ENCODE data around the gene DOK4.
"Not testable (repeated sequence)": the region's sequence is repeated elsewhere in the genome, so short reads cannot be mapped to it uniquely, and the experiment has no call there.

Gene DOK4

DNA sequence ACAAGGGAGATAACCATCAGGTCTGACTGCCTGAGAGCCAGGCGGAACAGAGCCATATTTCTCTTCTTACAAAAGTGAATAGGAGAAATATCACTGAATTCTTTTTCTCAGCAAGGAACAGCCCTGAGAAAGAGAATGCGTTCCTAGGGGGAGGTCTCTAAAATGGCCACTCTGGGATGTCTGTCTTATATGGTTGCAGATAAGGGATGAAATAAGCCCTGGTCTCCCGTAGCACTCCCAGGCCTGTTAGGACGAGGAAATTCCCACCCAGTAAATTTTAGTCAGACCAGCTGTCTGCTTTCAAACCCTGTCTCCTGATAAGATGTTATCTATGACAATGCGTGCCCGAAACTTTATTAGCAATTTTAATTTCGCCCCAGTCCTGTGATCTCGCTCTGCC is 46.3 kb downstream of the DOK4 start:
- not testable (repeated sequence) for DNase-seq

DNA sequence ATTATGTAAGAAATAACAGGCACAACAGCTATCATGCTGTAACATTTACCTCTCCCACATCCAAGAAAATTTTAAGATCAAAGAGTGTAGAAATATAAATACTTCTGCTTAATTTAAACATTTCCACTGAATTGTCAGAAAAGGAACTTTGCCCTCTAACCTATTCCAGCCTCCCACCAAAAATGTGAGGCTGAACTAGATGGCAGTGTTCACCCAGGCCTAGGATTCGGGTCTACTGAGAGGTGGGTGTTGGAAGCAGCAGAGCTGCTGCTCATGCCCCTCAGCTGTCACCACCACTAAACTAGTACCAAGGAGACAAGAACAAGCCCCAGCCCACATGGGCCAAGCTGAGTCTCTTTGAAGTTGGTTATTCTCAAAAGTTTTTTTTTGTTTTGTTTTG is 50.5 kb downstream of the DOK4 start:
- no peak for DNase-seq

DNA sequence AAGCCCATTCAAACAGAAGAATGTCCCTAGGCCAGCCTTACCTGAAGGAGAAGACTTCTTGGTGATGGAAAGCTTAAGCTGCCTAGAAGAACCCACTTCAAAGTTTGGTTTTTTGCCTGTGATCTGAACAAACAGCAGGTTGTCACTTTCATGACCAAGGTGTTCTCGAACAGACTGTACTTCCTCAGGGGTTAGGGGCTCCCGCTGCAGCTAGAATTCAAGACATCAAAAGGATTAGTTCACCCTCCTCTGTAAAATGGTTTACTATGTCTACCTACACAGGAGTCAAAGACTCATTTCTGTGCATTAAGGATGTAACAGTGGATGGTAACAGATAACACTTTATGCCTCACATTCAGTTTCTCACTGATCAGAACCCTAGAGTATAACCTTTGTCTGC is 52.3 kb downstream of the DOK4 start:
- DNase-seq: no peak

DNA sequence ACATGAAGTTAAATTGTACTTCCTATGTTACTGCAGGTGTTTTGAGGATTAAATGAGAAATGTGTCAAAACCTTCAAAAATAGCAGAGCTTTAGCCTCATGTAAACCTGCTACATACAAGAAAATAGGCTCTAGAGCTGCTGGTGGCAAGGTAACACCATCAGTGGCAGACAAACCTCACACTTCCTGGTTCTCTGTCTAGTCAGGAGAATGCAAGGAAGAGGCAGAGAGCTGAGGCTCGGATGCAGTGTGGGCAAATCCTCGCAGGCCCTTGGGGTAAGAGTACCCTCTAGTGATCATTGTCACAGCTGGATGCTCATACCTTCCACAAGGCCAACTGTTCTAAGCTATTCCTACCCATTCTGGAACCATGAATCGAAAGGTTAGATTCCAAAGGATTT is 53.3 kb downstream of the DOK4 start:
- no peak for DNase-seq

DNA sequence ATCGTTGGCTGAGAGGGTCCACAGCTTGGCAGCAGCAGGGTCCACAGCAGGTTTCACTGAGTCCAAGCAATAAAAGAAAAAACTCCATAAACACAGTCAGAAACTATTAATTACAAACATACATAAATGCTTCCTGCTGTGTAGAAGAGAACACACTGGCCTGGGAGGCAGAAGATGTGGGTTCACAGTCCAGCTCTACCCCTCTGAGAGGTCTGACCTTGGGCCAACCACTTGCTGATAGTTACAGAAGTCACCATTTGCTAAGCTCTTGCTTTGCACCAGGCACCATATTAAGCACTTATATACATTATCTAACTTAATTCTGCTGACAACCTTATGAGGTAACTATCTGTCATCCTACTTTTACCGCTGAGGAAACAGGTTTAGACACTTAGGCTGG is 53.8 kb downstream of the DOK4 start:
- no peak for DNase-seq

DNA sequence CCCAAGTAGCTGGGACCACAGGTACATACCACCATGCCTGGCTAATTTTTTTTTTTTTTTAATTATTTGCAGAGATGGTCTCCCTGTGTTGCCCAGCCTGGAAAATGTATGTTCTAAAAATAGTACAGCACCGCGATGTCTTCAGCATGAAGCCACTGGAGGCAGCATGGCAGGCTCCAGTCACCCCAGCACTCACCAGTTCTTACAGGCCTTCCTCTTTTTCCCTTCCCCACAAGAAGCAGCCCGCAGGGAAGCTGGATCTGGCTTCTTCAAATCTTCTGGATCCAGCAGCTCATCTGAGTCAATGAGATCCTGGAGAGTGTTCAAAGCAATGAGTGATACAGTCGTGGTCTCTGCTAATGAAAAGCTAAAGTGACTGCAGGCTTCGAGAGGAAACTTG is 55.3 kb downstream of the DOK4 start:
- no peak for DNase-seq

DNA sequence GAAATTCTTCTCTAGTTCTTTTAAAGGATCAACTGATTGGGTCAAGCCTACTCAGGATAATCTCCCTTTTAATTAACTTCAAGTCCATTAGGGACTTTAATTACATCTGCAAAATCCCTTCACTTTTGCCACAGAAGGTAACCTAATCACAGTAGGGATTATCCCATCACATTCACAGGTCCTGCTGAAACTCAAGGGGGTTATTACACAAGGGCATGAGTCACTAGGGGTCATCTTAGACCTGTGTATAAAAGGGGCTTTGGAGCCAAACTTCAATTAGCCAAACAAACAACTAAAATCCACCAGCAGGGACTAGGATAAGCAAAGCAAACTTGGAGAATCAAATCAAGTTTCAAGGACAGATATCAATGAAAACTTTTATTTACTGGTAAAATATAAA is 58.5 kb downstream of the DOK4 start:
- no peak for DNase-seq

DNA sequence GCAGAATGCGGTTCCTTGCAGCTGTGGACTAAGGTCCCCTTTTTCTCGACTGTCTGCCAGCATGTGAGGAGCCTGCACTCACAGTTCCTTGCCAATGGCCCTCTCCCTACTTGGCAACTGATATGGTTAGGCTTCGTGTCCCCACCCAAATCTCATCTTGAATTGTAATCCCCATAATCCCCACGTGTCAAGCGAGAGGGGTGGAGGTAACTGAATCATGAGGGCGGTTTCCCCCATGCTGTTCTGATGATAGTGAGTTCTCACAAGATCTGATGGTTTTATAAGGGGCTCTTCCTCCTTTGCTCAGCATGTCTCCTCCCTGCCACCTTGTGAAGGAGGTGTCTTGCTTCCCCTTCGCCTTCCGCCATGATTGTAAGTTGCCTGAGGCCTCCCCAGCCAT is 59.0 kb downstream of the DOK4 start:
- DNase-seq: no peak

DNA sequence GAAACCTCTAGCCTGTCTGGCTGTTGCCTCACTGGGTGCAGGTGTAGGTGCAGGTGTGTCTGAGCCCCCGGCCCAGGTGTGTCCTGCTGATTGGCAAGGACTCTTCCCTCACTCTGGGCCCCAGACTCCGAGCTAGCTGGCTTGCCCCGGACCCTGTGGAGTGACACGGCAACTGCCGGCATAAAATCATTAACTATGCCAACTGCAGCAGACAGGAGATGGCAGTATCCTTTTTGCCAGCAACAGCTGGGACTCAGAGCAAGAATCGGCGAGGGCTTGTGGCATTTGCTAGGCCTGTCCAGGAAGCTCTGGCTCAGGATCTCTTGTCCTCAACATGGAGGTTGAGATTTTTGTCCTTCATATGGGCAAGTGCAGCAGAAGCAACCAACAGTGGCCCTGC is 59.9 kb downstream of the DOK4 start:
- DNase-seq: no peak

DNA sequence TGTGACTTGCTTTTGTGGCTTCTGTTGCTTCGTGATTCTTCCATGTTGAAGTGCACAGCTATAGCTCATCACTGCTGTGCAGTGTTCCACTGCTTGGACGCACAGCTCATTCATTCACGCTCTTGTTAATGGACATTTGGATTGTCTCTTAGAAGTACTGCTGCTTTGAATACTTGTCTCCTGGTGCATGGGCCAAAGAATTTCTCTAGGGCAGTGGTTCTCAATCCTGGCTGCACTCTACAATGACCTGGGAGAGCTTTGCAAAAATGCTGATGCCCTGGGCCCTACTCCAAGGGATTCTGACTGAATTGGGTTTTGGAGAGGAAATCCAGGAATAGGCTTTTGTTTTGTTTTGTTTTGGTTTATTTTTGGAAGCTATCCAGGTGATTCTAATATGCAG is 61.7 kb downstream of the DOK4 start:
- no peak for DNase-seq

DNA sequence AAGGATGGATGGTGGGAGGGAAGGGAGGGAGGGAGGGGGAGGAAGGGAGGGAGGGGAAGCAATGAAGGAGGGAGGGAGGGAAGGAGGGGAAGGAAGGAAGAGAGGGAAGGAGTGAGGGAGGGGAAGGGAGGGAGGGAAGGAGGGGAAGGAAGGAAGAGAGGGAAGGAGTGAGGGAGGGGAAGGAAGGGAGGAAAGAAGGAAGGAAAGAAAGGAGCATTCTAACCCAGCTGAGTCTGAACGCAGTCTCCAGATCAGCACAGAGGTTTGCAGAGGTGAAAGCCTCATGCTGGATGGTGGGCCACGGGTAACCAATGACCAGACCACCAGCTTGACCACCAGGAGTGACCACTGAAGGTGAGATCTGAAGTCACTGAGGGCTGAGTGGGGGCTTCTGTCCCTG is 63.1 kb downstream of the DOK4 start:
- no peak for DNase-seq

DNA sequence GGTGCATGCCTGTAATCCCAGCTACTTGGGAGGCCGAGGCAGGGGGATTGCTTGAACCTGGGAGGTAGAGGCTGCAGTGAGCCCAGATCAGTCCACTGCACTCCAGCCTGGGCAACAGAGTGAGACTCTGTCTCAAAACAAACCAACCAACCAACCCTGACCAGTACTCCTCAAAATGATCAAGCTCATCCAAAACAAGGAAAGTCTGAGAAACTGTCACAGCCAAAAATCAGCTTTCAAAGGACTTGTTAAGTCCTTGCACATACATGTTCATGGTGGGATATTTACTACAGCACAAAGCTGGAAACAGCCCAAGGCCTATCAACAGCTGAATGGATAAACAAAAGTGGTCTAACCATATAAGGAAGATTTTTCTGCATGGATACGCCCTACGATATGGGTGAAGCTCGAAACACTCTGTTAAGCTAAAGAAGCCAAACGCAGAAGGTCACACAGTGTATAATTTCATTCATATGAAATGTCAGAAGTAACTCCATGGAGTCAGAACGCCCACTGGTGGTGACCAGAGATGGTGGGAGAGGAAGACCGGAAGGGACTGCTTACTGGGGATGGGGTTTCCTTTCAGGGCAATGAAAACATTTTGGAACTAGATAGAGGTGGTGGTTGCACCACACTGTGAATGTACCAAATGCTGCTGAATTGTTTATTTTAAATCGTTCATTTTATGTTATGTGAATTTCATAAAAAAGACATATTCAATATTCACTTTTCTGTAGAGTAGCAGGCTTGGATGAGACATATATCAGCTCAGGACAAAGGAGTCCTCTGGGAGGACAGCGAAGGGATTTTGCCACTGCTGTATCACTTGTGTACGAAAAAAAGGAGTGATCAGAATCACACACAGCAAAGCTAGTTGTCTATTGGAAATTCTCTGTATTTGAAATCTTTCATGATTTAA is 64.0 kb downstream of the DOK4 start:
- no peak for DNase-seq
